G401.6 (cell line): ENCODE data around the gene RETREG2.

Experiments used
- FAIRE-seq: peaks from 2 replicates; lab custom pipeline; 2012; peaks lifted over from hg19 to GRCh38; lab: Jason Lieb, UNC

RETREG2 gene

DNA sequence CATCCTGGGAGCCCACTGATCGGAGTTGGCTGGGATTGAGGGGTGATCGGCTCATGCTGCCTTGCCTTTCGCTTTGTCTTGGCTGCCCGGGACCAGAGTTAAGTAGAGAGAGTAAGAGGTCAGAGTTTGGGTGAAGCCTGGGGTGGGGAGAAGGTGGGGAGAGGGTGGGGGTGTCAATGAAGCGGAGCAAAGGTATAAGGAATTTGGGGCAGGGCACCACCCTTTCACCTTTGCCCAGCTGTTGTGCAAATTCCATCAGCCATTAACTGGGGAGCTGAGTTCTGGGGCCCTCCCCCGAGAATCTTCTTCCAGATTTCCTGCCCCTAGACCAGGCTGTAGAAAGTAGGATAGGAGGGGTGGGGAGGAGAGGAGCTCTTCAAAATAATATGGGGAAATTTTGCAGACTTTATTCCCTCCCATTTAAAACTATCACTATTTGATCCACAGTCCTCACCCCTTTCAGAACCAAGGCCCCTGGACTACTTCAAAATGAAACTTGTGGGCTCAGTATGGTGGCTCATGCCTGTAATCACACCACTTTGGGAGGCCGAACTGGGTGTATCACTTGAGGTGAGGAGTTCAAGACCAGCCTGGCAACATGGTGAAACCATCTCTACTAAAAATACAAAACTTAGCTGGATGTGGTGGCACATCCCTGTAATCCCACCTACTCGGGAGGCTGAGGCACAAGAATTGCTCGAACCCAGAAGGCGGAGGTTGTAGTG lies 8.0 kb upstream of the RETREG2 start, which contains the start of gene SLC23A3:
Gene SLC23A3 (minus strand): TSS at position 100 of the 725 bp plus-strand sequence. CDS start 45 bp downstream, at position 55.
- FAIRE-seq = no peak

DNA sequence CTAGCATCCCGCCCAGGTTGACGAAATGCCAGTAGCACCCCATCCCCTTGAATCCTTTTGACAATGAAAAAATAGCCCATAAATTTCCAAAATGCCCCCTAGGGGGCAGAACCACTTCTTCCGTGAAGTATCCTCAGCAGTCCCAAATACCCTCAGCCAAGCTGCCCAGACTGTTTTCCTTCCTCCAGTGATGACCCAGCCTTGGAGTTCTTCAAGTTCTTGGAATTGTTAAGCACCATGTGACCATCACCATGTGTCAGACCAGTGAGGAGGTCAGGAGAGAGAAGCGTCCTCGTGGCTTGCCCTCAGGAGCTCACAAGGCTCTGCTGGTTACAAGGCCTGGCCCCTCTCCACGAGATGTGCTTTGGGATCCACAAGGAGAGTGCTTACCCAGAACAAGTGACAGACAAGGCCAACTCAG lies 6.8 kb upstream of the RETREG2 start:
- FAIRE-seq = peak; percentile 82

DNA sequence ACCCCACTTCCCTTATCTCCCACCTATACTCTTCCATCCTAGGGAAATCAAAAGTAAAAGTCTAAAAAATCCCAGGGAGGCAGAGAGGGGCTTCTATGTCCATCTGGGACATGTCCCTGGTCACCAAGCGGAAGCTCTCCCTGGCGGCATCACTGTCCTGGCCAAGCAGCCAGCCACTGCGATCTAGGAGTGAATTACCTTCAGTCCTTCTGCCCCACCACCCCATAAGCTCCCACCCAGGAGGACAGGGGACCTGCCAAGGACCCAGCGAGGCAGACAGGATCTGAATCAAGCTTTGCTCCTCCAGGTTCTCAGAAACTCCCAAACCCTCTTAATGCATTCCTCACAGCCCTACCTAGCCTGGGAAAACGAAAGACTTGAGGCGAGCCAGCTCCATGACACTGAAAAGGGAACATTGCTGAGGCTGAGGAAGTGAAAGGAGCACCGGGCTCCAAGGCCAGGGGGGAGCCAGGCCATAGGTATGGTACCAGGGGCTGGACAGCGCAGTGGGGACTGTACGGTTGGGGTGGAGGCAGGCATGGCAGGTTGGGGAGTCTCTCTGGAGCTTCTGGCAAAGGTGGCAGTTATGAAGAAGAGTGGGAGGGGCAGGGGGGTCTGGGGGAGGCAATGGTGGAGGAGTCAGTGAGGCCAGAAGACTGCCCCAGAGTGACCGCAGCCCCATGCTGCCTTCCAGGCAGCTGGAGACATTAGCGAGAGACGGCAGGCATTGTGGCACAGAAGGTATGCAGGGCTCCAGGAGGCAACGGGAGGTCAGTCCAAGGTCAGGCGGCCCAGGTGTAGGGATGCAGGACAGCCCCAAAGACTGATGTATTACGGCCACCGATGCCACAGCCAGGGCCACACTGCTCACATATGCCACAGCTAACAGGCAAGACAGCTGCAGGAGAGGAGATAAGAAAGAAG lies 5.6 kb upstream of the RETREG2 start:
- no peak for FAIRE-seq

DNA sequence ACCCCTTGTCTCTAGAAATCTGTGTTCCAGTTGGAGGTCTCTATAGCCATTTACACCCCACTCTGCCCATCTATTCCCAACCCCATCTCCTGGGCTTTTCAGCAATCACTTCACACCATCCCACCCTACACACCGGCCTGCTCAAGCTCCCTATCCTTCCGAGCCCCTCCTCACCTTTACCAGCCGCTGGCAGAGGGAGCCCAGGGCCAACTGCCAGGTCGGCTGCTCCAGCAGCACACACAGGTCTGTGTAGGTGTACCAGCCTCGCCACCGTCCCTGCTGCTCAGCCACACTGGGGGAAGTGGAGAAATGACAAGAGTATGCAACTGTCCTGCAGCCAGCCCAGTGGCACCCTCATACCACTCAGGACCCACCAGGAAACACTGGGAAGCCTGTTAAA lies 4.9 kb upstream of the RETREG2 start:
- no peak for FAIRE-seq

DNA sequence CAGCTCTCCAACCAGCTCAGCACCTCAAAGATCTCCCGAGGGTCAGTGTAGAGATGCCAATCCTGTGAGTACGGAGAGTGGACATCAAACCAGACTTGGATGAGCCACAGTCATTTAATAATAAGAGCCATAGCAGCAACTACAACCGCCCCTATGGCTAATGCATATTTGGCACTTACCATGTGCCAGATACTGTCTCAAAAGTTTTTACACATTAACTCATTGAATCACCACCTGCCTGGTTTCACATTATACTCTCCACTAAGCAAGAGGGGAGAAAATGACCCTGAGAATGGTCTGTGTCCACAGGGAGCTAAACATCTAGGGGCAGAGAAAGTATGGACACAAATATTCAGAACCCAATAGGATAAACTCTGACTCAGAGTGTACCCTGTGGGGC lies 3.9 kb upstream of the RETREG2 start:
- no peak for FAIRE-seq

DNA sequence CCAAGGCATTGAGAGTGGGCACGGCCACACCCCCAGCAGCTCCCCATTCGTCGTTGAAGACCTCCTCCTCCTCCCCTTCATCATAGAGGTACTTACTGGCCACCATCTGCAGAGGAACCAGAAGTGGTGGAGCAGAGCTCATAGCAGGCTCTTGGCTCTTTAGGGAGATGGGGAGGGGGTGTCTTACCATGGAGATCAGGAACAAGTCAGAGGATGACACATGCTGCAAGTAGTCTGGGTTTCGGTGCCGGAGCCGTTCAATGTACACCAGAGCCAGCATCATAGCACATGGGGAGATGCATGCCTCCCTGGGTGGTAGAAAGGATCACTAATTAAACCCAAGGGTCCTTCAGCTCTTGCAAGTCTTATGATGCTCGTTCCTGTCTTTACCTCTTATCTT lies 3.3 kb upstream of the RETREG2 start:
- no peak for FAIRE-seq

DNA sequence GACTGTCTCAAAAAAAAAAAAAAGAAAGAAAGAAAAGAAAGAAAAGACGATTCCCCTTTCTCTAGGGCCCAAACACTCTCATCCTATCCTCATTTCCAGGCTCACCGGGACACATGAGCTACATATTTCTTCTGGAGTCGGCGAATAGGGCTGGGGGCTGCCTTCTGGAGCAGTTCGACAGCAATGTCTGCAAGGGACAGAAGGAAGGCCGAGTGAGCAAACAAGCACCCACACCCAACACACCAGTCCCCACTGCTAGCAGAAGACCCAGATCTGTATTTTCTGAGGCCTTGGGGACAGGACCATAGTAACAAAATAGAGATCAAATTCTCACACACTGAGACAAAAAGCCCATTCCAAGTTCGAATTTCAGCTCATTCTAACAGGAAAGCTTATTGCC lies 2.6 kb upstream of the RETREG2 start:
- FAIRE-seq = no peak

DNA sequence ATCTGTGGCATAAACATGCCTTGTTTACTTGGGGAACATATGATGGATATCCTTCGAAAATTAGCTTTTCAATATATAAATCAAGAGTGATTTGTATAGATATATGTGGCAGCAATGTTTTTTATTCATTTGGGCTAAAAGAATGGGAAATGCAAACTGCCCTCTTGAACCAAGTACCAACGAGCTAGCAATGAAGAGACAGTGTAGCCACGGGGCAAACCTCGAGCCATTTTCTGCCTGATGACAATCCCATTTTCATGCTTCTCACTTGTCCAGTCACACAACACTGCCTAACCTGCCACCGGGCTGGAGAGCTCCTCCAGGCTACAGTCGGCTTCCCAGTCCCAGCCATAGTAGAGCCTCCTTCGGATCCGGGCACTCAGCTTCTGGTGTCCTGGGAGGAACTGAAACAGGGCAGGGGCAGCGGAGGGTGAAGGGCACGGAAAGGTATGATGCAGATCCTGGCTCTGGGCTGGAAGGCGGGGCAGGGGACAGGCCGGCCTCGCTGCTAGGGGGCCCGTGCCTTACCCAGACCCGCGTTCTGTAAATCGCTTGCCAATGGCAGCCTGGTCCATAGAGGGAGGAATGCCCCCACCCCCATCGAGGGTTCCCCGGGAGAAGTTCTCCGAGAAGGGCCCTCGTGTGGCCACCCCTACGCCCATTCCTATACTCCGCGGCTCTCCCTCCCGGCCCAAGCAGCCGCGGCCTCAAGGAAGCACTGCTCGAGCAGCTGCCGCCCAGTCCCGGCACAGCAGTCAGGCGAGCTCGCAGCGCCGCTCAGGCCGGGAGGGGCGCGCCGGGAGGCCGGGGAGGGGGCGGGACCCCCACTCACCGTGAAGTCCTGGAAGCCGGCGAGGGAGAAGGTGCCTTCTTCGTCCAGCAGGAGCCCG lies 1.9 kb upstream of the RETREG2 start:
- FAIRE-seq = no peak

DNA sequence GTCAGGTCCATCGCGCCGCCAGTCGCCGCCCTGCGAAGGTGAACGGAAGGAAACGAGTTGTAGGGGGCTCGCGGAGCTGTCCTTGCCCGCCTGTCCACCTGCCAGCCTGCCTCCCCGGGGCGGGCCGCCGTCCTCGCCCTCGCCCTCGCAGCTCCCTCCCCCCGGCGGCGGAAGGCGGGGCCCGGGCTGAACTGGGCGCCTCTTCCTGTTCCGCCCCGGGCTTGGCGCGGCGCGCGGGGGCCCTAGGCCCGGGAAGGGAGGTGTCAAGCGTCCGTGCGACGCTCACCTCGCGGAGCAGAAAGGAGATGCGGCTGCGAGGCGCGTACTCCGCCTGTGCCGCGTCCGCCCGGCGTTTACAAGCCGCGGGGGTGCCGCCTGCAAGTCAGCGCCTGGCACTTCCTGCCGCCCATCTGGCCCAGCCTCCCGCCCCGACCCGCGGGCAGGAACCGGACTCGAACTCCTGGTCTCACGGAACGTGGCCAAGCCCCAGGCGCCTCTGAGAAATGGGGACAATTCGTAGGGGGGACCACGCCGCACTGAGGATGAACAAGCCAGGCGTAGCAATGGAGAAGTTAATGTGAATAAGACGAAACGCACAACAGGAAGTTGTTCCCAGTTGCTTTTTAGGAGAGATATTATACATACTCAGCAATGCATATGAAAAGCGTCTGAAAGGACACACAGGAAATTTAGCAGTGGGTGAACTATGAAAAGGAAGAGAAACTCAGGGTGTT lies 1.1 kb upstream of the RETREG2 start, which contains the start of gene CNPPD1:
Gene CNPPD1 (minus strand): TSS at position 108 of the 734 bp plus-strand sequence. CDS start 97 bp downstream, at position 11.
- FAIRE-seq = no peak

DNA sequence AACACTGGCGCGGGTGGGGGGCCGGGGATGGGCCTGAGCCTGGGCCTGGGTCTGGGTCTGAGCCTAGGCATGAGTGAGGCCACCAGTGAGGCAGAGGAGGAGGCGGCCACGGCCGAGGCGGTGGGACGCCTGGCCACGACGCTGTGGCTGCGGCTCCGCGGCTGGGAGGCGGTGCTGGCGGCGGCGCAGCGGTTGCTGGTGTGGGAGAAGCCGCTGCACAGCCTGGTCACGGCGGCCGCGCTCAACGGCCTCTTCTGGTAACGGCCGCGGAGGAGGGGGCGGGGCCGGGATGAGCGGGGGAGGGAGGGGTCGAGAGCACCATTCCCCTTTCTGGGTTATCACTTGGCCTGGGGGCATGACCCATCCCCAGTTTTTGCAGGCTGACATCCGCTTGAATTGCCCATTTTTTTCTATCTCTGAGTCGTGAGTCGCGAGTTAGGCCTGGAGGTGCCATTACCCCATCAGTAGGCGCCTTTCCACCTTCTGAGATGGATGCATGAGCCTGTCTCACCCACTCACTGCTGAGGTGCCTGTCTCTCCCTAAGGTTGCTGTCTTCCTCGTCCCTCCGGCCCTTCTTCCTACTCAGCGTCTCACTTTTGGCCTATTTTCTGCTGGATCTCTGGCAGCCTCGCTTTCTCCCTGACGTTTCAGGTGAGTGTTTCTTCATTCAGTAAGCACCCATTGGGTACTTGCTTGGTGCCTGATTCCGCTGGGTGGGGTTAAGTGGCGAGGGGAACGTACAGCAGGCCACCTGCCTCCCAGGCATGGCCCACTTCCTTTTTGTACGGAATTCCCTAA lies 501 bp downstream of the RETREG2 start:
- no peak for FAIRE-seq

DNA sequence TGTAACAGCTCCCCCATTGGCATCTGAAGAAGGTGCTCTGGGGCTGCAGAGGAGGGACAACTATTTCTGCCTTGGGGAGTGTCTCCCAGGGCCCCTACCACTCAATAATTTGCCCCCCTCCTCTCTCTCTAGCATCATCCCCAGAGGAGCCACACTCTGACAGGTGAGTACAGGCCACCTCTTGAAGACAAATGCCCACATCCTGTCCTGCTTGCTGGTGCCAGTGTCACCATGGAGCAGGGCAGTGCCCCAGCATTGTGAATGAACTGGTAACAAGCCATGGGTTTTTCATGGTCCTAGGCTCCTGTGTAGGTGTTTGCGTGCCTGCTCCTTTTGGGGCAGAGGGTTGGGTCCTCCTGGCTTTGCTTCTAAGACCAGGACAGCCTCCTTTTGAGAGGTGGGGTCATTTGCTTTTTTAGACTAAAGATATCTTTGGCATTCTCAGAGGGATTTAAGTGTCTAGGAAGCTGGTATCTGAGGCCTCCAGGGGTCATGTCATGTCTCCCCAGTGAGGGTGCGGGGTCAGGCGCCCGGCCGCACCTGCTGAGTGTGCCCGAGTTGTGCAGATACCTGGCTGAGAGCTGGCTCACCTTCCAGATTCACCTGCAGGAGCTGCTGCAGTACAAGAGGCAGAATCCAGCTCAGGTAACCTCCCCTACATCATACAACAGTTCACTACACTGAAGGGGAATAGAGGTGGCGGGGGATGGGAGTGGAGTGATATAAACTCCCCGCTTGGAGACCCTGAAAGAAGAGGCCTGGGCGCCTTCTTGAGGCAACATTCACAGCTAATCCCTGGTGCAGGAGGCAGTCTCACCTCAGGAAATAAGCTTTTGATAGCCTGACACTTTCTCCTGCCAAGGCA lies 1.8 kb downstream of the RETREG2 start:
- no peak for FAIRE-seq

DNA sequence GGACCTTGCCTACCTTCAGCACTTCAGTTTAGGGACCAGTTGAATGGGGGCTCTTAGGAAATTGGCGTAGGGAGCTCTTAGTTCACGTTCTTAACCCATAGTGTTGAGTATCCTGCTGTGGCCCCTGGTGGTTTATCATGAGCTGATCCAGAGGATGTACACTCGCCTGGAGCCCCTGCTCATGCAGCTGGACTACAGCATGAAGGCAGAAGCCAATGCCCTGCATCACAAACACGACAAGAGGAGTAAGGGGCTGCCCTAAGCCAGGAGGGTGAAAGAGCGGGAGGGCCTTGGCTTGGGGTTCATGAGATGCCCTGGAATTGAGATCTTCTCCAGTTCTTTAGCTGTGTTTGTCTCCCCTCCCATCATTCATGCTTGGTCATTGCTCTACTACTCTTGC lies 2.9 kb downstream of the RETREG2 start:
- no peak for FAIRE-seq

DNA sequence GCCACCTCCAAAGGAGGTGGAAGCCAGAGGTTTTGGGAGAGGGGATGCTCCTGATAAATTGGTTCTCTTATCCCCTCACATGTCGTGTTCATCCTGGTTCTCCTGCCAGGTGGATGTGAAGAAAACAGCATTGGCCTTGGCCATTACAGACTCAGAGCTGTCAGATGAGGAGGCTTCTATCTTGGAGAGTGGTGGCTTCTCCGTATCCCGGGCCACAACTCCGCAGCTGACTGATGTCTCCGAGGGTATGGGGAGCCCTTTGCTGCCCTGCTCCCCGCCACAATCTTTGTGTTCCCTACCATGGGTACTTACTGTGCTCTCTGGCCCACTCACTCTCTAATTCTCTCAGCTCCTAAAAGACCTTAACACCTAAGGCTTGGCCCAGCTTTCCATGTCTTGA lies 3.5 kb downstream of the RETREG2 start:
- FAIRE-seq = no peak

DNA sequence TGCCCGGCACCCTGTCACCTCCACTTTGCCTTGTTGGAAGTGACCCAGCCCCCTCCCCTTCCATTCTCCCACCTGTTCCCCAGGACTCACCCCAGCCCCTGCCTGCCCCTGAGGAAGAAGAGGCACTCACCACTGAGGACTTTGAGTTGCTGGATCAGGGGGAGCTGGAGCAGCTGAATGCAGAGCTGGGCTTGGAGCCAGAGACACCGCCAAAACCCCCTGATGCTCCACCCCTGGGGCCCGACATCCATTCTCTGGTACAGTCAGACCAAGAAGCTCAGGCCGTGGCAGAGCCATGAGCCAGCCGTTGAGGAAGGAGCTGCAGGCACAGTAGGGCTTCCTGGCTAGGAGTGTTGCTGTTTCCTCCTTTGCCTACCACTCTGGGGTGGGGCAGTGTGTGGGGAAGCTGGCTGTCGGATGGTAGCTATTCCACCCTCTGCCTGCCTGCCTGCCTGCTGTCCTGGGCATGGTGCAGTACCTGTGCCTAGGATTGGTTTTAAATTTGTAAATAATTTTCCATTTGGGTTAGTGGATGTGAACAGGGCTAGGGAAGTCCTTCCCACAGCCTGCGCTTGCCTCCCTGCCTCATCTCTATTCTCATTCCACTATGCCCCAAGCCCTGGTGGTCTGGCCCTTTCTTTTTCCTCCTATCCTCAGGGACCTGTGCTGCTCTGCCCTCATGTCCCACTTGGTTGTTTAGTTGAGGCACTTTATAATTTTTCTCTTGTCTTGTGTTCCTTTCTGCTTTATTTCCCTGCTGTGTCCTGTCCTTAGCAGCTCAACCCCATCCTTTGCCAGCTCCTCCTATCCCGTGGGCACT lies 4.5 kb downstream of the RETREG2 start:
- FAIRE-seq = no peak

DNA sequence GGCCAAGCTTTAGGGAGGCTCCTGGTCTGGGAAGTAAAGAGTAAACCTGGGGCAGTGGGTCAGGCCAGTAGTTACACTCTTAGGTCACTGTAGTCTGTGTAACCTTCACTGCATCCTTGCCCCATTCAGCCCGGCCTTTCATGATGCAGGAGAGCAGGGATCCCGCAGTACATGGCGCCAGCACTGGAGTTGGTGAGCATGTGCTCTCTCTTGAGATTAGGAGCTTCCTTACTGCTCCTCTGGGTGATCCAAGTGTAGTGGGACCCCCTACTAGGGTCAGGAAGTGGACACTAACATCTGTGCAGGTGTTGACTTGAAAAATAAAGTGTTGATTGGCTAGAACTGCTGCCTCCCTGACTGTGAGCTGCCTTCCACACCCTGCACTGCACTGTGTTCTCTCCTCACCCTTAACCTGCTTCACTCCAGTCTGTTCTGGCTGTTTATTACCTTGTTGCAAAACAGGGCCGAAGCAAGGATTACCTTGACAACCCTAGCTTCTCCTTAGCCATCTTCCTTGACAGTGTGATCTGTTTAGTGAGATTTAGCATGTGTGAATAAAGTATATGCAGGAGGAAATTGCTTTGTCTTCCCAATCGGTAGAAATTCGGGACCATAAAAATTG lies 5.2 kb downstream of the RETREG2 start:
- no peak for FAIRE-seq

DNA sequence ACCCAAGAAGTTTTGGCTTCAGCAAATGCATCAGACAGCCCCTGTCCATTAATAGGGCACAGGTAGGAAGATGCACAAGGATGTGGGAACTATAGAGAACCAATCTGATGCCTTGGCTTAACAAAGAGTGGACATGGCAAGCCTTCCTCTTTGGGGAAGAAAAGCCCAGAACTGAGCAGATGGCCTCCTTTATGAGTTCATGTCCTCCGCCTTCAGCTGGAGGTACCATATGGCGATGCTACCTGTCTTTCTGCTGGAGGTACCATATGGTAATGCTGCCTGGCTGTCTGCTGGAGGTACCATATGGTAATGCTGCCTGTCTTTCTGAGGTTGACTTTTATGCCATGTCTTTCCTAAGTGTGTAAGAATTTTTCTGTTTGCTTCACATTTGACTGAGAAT lies 6.0 kb downstream of the RETREG2 start:
- FAIRE-seq = no peak

DNA sequence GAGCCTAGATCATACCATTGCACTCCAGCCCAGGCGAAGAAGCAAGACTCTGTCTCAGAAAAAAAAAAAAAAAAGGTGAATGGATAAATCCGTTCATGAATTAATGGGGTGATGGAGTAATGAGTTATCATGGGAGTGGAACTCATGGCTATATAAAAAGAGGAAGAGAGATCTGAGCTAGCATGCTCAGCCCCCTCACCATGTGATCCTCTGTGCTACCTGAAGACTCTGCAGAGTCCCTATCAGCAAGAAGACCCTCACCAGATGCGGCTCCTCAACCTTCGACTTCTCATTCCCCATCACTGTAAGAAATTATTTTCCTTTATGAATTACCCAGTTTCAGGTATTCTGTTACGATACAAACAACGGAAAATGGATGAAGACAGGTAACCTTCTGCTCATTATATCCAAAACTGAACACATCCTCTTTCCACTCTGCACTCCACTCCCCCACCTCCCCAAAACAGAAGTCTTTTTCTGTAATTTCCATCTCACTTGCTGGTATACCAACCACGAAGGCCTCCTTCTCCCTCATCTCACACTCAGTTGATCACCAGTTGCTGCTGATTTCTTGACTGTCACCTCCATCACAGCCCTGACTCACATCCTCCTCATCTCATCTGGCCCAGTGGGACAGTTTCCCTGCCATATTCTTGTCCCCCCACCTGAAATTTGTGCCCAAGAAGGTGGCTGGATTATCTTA lies 8.8 kb downstream of the RETREG2 start:
- no peak for FAIRE-seq

DNA sequence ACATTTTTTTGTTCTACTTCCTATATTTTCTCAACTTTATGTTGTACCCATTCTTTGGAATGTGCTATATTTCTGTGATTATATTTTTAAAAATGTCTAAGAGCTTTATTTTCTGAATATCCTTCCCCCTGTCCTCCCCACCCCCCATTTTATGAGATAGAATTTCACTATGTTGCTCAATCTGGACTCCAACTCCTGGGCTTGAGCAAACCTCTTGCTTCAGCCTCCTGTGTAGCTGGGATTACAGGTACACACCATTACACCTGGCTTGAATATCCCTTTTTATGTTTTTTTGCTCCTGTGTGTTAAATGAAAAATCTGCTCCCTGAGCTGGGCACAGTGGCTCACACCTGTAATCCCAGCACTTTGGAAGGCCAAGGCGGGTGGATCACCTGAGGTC lies 19.3 kb downstream of the RETREG2 start:
- FAIRE-seq = no peak
